NCI-H748 (cell line): ENCODE measurements around the gene UBFD1.
"Not testable (repeated sequence)": the region's sequence is repeated elsewhere in the genome, so short reads cannot be mapped to it uniquely, and the experiment has no call there.

Experiments
- DNase-seq: peaks from one replicate; lab custom pipeline; 2025; ENCODE audit not compliant: unreplicated experiment; lab: John Stamatoyannopoulos, UW

UBFD1 gene

DNA sequence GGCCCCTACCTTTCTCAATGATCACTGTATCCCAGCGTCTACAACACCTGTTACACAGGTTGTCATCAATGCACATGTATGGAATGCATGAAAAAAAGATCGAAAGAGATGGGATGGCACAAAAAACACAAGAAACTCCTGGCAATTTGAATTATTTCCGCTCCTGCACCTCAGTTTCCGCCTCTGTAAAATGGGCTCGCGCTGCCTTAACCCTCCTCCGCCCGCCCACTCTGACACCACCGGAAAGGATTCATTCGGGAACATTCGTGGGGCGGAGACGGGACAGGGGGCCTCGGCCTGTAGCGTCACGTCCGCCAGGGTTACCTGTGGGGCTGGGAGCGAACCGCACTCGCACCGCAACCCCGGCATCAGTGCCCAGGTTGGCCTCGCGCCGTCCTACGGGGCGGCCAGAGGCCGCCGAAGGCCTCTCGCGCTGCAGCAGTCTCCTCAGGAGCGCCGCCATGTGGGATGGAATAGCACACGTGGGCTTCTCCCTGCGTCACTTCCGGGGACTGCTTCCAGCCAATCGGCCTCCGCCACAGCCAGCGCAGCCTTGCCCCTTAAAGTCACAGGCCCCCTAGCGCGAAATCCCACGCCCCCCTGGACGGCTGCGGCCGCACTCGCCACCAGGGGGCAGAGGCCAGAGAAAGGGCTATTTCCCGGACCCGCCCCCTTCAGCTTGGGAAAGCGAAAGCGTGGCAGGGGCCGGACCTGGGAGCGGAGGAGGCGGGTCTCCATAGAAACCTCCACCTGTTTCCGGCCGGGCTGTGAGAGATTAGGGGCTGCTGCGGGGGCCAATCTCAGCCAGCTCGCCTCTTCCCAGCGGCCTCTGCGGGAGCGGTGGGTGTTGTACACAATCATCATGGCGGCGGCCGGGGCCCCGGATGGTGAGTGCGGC is at the start of gene UBFD1, which contains the start of gene EARS2:
Gene UBFD1 (plus strand): TSS at position 847 of the 898 bp plus-strand sequence. CDS start 16 bp downstream, at position 863.
Gene EARS2 (minus strand): TSS at position 470 of the 898 bp plus-strand sequence. CDS start 7 bp downstream, at position 463.
- peak; percentile 99 for DNase-seq

- no peak for DNase-seq
Measured at GRCh38 chr16:23508589-23509440, 48.7 kb upstream of the UBFD1 start.

DNA sequence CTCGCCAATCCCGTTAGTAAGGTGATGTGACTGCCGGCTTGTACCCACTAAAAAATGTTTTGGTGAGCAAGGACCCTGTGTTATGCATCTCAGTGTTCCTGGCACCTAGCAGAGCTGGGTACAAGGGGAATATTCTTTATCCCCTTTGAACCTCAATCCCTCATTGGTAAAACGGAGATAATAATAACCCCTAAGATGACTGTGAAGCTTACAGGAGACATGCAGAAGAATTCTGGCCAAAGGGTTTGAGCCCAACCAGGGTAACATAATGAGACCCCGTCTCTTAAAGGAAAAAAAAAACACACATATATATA is 48.1 kb upstream of the UBFD1 start:
- no peak for DNase-seq

GRCh38 chr16:23509782-23510163 is 47.8 kb upstream of the UBFD1 start:
- DNase-seq: peak; percentile 44

DNA sequence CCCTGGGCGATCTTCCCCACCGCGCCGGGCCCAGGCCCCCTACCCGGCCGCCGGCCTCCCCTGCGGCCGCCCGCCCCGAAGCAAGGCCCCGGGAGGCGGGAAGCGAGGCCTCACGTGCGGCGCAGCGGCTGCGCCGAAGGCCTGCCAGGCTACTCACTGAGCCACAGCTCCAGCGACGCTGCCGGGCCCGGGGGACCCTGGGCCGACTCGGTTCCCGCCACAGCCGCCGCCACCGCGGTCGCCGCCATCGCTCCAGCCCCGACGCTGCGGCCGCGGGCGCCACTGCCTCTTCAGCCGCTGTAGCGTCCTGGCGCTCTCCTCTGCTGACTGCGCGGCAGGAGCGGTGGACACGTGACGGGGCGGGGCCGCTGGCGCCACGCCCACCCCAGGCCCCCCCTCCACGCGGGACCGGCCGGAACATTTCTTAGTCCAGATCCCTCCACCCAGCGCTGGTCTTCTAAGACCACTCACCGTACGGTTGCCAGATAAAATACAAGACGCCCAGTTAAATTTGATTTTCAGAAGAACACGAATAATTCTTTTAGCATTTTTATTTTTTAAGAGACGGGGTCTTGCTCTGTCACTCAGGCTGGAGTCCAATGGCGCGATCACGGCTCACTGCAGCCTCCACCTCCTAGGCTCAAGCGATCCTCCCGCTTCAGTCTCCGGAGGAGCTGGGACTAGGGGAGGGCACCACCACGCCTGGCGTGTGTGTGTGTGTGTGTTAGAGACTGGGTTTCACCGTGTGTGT is 47.2 kb upstream of the UBFD1 start, which contains the start of gene GGA2:
Gene GGA2 (minus strand): TSS at position 331 of the 751 bp plus-strand sequence. CDS start 83 bp downstream, at position 248.
- peak; percentile 77 for DNase-seq

DNA sequence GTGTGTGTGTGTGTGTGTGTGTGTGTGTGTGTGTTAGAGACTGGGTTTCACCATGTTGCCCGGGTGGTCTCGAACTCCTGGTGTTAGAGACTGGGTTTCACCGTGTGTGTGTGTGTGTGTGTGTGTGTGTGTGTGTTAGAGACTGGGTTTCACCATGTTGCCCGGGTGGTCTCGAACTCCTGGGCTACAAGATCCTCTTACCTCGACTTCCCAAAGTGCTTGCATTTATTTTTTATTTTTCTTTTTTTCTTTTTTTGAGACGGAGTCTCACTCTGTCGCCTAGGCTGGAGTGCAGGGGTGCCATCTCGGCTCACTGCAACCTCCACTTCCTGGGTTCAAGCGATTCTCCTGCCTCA is 46.6 kb upstream of the UBFD1 start:
- DNase-seq: not testable (repeated sequence)

- DNase-seq: no peak
Measured at GRCh38 chr16:23511731-23512130, 45.8 kb upstream of the UBFD1 start.

DNA sequence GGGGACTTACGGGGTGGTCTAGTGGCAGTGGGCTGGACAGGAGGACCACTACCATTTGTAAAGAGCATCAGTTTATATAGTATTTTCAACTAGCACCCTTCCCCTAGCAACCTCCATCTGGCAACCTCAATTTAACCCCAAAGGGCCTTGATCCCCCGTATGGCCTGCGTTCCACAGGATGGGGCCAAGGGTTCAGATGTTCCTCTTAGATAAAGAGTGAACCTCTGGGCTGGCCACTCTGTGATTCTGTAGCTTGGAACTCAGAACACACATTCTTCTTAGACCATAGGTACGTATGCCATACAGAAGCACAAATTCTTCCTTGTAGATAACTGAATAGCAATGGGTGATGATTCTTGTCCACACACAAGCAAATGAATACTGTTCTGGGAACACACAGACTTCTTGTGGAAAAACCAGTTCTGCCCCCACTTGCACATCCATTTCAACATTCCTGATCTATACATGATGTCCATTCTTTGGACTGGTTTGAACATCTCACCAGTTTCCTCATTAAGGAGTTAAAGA is 45.3 kb upstream of the UBFD1 start:
- DNase-seq: no peak

DNA sequence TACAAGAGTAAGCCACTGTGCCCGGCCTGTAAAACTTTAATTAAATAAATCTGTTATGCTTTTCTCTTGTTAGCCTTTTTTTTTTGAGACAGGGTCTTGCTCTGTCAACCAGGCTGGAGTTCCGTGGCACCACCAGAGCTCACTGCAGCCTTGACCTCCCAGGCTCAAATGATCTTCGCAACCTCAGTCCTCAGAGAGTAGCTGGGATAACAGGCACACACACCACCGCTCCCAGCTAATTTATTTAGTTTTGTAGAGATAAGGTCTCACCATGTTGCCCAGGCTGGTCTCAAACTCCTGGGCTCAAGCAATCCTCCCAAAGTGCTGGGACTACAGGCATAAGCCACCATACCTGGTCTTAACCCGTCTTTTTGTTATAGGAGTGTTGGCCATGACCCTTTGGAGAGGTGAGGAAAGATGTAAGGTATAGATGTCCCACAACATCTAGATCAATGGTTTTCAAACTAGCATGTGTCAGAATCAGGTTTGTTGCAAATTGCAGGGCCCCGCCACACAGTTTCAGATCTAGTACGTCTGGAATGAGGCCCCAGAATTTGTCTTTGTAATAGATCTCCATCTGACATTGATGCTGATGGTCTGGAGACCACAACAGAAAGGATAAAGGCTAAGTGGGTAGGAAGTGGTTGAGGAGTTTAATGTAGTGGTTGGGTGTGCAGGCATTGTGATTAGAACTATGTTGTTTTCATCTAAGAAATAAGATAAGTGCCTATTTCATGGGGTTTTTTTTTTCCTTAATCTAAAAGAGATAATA is 43.0 kb upstream of the UBFD1 start:
- no peak for DNase-seq

GRCh38 chr16:23515881-23516280 is 41.6 kb upstream of the UBFD1 start:
- DNase-seq: no peak

GRCh38 chr16:23516366-23517137 is 41.0 kb upstream of the UBFD1 start:
- DNase-seq: no peak

- no peak for DNase-seq
Measured at GRCh38 chr16:23518435-23518891, 39.1 kb upstream of the UBFD1 start.

GRCh38 chr16:23519282-23519681 is 38.2 kb upstream of the UBFD1 start:
- no peak for DNase-seq

DNA sequence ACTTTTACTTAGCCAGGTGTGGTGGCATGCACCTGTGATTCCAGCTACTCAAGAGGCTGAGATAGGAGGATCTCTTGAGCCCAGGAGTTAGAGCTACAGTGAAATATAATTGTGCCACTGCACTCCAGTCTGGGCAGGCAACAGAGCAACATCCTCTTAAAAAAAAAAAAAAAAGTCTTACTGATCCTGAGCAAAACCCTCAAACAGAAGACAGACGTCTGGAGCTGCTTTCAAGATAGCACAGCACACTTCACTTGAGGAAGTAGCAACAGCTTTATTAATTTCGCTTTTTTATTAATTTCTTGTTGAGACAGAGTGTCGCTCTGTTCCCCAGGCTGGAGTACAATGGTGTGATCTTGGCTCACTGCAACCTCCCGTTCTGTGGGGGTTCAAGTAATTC is 37.0 kb upstream of the UBFD1 start:
- no peak for DNase-seq

- no peak for DNase-seq
Measured at GRCh38 chr16:23521037-23521743, 36.3 kb upstream of the UBFD1 start.

- no peak for DNase-seq
Measured at GRCh38 chr16:23521965-23522364, 35.6 kb upstream of the UBFD1 start.

GRCh38 chr16:23523321-23523720 is 34.2 kb upstream of the UBFD1 start:
- DNase-seq: no peak

- DNase-seq: no peak
Measured at GRCh38 chr16:23523876-23524385, 33.6 kb upstream of the UBFD1 start.
